IMR-90 (cell line): ENCODE measurements around the gene HIGD2A.

Source experiments
- BHLHE40 ChIP-seq: fragments of 150-350 bp; IDR thresholded peaks from 2 replicates; pipeline ENCODE4 v1.6.1; 2016; ENCODE audit warnings: mild to moderate bottlenecking, low read depth, low read length
- CHD1 ChIP-seq: IDR thresholded peaks from 2 replicates; pipeline ENCODE4 v1.6.1; 2012; ENCODE audit warnings: low read depth, low read length, improper control_type of control experiment
- ELK1 ChIP-seq: fragments of 150-350 bp; IDR thresholded peaks from 2 replicates; pipeline ENCODE4 v1.6.1; 2016; ENCODE audit warnings: low read depth, mild to moderate bottlenecking, low read length, moderate library complexity, borderline replicate concordance
- FOS ChIP-seq: fragments of 150-350 bp; IDR thresholded peaks from 2 replicates; pipeline ENCODE4 v1.6.1; 2016; ENCODE audit warnings: low read depth, low read length
- MAFK ChIP-seq: IDR thresholded peaks from 2 replicates; pipeline ENCODE4 v1.6.1; 2012; ENCODE audit warnings: low read depth, low read length, improper control_type of control experiment
- MAZ ChIP-seq: IDR thresholded peaks from 2 replicates; pipeline ENCODE4 v1.6.1; 2012; ENCODE audit warnings: low read depth, mild to moderate bottlenecking, low read length, improper control_type of control experiment, moderate library complexity, borderline replicate concordance
- MXI1 ChIP-seq: IDR thresholded peaks from 2 replicates; pipeline ENCODE4 v1.6.1; 2012; ENCODE audit warnings: low read depth, mild to moderate bottlenecking, low read length, moderate library complexity, borderline replicate concordance
- NFE2L2 ChIP-seq: fragments of 150-350 bp; IDR thresholded peaks from 2 replicates; pipeline ENCODE4 v1.6.1; 2016; ENCODE audit warnings: low read depth, mild to moderate bottlenecking, low read length
- POLR2A ChIP-seq: IDR thresholded peaks from 2 replicates; pipeline ENCODE4 v1.6.1; 2012; ENCODE audit warnings: mild to moderate bottlenecking, low read depth, low read length
- RAD21 ChIP-seq: IDR thresholded peaks from 2 replicates; pipeline ENCODE4 v1.6.1; 2012; ENCODE audit warnings: low read length, improper control_type of control experiment
- RFX5 ChIP-seq: IDR thresholded peaks from 2 replicates; pipeline ENCODE4 v1.8.0; 2012; ENCODE audit warnings: low read depth, mild to moderate bottlenecking, low read length, moderate library complexity
- SMC3 ChIP-seq: fragments of 150-350 bp; IDR thresholded peaks from 2 replicates; pipeline ENCODE4 v1.6.1; 2016; ENCODE audit warnings: low read depth, mild to moderate bottlenecking, antibody characterized with exemption, low read length, moderate library complexity
- TF ChIP-seq, protein P1 (sequence below): conservative IDR thresholded peaks from 2 replicates; pipeline ENCODE4 v1.5.1; 2012; ENCODE audit warnings: mild to moderate bottlenecking, low read depth, low read length, improper control_type of control experiment
- TF ChIP-seq, protein P2 (sequence below): fragments of 150-350 bp; IDR thresholded peaks from 2 replicates; pipeline ENCODE4 v1.6.1; 2017; ENCODE audit warnings: mild to moderate bottlenecking, antibody characterized with exemption, low read length, low read depth

DNA sequence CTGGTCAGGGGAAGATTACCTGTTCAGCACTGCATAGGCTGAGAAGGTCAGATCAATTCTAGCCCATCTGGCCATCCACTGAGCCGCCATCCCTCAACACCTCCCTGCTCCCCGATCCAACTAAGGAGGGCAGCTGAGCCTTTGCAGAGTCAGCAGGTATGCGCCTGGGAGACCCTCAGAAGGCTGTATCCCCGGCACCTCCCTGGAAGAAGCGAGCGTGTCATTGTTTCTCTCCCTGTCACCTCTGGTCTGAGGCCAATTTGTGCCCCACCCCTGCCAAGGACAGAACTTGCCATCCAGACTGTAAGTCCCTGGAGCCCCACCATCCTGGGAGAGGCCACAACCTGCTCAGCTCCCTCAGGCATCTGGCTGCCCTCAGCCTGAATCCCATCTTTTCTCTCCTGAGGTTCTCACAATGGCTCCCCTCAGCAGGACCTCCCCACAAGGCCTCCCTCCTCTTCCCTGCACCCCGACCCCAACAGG, 25.2 kb downstream of the HIGD2A start:
- TF ChIP-seq, protein P1, sequence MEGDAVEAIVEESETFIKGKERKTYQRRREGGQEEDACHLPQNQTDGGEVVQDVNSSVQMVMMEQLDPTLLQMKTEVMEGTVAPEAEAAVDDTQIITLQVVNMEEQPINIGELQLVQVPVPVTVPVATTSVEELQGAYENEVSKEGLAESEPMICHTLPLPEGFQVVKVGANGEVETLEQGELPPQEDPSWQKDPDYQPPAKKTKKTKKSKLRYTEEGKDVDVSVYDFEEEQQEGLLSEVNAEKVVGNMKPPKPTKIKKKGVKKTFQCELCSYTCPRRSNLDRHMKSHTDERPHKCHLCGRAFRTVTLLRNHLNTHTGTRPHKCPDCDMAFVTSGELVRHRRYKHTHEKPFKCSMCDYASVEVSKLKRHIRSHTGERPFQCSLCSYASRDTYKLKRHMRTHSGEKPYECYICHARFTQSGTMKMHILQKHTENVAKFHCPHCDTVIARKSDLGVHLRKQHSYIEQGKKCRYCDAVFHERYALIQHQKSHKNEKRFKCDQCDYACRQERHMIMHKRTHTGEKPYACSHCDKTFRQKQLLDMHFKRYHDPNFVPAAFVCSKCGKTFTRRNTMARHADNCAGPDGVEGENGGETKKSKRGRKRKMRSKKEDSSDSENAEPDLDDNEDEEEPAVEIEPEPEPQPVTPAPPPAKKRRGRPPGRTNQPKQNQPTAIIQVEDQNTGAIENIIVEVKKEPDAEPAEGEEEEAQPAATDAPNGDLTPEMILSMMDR = no peak
- no peak for TF ChIP-seq POLR2A
- peak; percentile 18; the same call in 1 of the 2 replicates for TF ChIP-seq MAFK
- no peak for TF ChIP-seq BHLHE40
- TF ChIP-seq, protein P2, sequence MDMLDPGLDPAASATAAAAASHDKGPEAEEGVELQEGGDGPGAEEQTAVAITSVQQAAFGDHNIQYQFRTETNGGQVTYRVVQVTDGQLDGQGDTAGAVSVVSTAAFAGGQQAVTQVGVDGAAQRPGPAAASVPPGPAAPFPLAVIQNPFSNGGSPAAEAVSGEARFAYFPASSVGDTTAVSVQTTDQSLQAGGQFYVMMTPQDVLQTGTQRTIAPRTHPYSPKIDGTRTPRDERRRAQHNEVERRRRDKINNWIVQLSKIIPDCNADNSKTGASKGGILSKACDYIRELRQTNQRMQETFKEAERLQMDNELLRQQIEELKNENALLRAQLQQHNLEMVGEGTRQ = no peak
- no peak for TF ChIP-seq MAZ
- TF ChIP-seq RFX5 = no peak
- TF ChIP-seq RAD21 = no peak
- TF ChIP-seq MXI1 = no peak
- no peak for TF ChIP-seq FOS
- no peak for TF ChIP-seq NFE2L2
- no peak for TF ChIP-seq SMC3
- TF ChIP-seq ELK1 = no peak
- TF ChIP-seq CHD1 = no peak
